NCI-H1048 (cell line): ENCODE results near the gene SEMA3E.
A peak's percentile ranks its signal among the peaks of the same experiment; 100 is the strongest.
"Not testable (repeated sequence)": the region's sequence is repeated elsewhere in the genome, so short reads cannot be mapped to it uniquely, and the experiment has no call there.

Experiments used
- DNase-seq: peaks from one replicate; lab custom pipeline; 2025; lab: John Stamatoyannopoulos, UW

The SEMA3E gene

GRCh38 chr7:83648464-83649241, at the start of gene SEMA3E:
Gene SEMA3E, minus strand, starts transcription at chr7:83649139.
- no peak for DNase-seq

DNA sequence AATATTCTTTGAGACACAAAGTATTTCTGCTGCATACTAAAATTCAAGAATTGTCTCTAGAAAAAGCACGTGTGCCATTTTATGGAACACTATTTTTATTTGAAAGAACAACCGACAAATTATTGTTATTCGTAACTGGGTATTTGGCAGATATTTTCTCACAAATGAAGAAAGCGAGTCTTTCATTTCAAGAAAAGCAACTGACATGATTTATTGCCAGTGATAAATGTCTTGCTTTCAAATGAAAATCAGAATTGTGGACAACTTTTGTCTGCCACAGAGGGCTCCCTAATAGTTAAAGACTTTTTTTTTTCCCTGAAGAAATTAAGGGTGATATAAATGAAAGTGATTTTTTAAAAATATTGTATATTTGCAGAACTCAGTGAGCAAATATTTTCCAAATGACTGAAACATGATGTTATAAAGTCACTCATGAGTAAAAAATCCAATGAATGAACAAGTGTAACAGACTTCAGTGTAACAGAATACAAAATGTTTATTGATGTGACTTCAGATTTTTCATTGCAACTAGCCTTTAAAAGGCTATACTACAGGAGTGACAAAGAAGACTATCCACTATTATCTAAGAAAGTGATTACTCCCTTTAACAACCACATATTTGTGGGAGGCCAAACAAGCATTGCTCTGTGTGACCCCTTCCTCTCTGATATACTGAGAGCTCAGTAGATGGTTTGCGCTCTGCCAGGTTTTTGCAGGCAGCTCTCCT, 49.0 kb upstream of the SEMA3E start:
- no peak for DNase-seq

DNA sequence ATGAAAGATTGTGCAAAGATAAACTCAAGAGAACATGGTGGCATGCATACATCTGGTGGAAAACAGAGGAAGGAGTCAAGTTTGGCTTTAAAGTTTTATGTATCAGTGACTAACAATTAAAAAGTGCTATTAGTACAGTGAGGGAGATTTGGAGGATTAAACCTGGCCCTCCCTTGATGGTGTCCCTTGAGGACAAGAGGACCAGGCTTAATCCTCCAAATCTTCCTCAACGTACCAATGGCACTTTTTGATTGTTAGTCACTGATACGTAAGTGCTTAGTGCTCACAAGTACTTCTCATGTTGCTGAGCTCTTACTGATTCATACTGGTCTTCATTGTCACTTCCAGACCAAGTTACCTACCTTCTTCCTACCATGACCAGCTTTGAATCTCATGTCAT, 47.2 kb upstream of the SEMA3E start:
- DNase-seq = no peak

GRCh38 chr7:83695128-83695960, 46.4 kb upstream of the SEMA3E start:
- no peak for DNase-seq

GRCh38 chr7:83693256-83693655, 44.3 kb upstream of the SEMA3E start:
- no peak for DNase-seq

DNA sequence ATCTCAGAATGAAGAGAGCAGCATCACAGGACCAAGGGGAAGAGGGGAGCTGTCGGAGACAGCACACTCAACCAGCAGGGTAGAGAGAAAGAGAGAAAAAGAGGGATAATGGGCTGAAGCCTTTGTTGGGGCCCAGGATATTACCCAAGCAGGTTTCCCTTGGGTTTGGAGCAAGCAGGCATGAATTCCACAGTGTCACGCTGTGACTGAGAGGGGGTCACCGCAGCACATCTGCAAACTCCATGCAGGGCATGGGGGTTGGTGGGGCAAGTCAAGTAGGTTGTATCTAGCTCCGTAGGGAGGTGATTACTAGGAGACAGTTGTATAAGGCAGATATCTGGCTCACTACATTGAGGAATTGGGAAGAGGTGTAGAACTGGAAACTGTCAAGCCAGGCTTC, 42.2 kb upstream of the SEMA3E start:
- no peak for DNase-seq

- no peak for DNase-seq
Observed at GRCh38 chr7:83689855-83690254, 40.9 kb upstream of the SEMA3E start.

GRCh38 chr7:83686416-83686815, 37.5 kb upstream of the SEMA3E start:
- no peak for DNase-seq

DNA sequence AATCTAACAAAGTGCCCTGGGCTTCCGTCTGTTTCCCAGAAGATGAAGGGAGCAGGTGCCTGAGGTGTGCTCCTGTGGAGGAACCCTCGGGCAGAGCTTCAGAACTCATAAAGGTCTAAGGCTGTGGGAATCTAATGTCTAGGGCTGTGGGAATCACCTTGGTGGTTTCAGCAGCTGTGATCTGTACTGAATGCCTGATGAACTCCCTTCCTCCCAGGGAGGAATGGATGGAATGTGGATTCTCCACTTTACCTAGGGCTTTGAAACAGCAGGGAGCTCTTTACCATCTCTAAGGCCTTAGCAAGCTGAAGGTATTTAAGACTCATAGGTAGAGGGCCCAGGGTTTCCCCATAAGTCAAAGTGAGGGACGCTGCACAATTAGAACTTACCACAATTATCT, 36.0 kb upstream of the SEMA3E start:
- no peak for DNase-seq

DNA sequence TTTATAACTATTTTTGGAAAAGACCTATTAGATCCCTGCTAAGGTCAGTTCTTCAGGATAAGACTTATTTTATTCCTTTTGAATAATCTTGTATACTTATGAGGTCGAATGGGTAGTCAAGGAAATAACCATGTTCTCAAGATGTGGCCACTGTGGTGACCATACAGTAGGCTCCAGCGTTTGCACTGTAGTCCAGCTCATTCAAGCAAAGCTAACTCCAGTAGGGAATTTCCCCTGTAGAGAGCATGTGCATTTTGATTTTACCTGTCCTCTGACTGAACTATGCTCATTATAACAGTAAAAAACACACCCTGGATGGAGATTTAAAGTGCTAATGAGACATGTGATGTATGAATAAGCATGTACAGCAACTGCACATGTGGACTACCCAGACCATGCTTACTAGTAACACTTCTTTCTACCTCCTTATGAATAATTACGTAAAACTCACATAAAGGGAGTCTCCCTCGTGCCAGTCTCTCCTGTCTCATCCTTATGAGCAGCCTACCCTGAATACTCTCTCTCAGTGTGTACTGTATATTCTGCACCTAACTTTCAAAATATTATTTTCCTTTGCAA, 32.4 kb upstream of the SEMA3E start:
- DNase-seq = no peak

- DNase-seq = no peak
Observed at GRCh38 chr7:83677180-83677866, 28.4 kb upstream of the SEMA3E start.

DNA sequence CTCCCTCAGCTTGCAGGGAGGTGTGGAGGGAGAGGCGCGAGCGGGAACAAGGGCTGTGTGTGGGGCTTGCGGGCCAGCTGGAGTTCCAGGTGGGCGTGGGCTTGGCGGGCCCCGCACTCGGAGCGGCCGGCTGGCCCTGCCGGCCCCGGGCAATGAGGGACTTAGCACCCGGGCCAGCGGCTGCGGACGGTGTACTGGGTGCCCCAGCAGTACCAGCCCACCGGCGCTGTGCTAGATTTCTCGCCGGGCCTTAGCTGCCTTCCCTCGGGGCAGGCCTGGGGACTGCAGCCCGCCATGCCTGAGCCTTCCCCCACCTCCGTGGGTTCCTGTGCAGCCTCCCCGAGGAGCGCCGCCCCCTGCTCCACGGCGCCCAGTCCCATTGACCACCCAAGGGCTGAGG, 24.4 kb upstream of the SEMA3E start:
- not testable (repeated sequence) for DNase-seq

DNA sequence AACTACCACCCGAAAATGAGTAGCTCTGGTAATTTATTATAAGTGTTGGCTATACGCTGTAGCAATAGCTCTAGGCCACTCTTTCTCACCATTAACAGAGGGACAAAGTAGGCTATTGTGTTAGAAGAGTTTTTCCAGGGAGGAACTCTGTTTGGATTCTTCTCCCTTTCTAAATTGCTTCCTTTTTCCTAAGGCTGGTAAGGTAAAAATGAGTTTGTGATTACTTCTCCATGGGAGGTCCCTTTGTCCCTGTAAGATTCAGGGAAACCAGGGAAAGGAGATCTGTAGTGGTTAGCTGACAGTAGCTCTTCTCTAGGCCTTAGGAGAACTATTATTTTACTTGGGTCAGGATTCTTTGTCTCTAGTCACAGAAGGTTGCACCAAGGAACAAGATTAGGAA, 23.2 kb upstream of the SEMA3E start:
- DNase-seq = peak; percentile 52

DNA sequence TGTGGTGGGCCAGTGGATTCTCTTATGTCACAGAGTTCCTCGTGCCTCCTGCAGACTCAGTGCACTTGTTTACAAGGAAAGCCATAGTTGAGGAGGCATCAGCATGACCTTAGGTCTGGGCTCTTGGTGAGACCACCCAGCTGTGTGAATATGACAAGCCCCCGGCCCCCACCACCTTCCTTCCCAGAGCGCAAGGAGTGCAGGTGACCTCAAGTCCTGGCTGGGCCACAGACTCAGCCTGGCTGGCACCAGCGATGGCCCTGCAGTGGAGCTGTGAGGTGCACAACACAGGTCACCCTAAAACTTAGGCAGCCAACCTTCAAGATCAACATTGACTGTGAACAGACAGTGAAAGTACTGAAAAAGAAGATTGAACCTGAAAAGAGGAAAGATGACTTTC, 14.2 kb upstream of the SEMA3E start:
- DNase-seq = no peak

- DNase-seq = no peak
Observed at GRCh38 chr7:83658126-83658525, 9.2 kb upstream of the SEMA3E start.

DNA sequence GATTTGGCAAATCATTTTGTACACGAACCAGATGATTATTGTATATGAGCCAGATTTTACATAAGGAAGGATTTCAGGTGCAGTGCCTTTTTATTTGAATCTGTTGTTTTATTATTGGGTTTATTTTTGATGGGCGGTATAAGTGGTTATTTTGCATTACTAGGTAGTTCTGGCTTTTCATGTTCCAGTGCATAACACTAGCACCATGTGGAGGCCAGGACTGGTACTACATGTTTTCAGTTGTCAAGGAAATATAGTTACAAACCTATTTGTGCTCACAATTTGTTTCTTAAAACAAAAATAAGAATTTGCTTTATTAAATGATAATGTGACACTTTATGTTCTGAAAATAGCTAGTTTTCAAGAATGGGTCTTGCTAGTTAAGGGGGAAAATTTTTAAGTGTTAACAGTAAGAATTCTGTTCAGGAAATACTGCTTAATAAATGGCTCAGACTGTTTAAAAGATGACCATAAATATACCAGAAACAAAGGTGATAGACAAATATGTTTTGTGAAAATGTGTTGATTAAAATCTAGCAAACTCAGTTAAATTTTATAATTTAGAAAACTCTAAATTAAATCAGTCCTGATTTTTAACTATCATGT, 7.1 kb upstream of the SEMA3E start:
- peak; percentile 45 for DNase-seq

DNA sequence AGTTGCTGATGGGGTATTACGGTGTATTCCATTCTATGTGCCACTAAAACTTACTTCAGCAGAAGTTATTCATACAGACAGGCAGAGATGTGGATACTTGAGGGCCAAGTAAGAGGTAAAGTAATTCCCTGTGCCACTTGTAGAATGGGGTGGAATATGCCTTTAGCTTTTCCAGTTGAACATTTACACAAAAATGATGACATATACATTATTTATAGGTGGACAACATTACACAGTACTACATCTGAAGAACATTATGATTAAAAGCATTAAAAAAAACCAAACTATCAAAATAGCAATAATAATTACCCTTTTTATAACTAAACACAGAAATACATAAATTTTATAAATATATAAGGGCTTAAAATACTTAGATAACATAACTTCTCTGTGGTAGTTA, 3.5 kb upstream of the SEMA3E start:
- DNase-seq = no peak

- DNase-seq = no peak
Observed at GRCh38 chr7:83649701-83650100, 762 bp upstream of the SEMA3E start.

DNA sequence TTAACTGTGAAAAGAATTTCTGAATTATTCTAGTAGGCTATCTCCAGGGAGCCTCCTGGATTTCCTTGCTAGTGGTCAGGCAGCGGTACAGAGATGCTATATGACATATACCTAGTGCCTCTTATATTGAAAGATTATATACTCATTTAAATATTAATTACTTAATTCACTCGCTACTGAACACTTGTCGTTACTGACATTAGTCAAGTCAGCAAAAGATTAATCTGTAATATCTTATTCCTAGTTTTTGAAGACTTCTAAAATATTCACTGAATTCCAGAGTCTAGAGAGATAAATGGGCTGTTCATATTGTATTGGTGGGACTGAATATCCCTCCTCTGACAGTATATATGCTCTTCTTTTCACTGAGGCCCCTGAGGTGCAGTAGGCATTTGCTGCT, 2.9 kb downstream of the SEMA3E start:
- DNase-seq = no peak

DNA sequence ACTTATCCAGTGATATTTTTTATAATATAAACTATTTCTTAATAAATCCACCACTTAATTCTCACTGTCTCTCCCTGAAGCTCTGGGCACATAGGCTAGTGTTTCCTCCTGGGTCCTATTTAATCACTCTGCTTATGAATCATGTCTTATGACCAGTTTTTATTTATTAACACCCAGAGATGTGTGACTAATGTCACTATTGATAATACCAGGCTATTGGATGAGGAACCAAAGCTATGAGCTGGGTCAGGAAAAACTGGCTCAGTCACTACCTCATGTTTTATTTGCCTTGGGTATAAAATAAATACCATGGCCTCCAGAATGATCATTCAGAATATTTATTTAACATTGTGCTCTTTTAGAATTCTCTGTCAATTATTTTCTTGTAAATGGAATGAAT, 5.2 kb downstream of the SEMA3E start:
- no peak for DNase-seq

DNA sequence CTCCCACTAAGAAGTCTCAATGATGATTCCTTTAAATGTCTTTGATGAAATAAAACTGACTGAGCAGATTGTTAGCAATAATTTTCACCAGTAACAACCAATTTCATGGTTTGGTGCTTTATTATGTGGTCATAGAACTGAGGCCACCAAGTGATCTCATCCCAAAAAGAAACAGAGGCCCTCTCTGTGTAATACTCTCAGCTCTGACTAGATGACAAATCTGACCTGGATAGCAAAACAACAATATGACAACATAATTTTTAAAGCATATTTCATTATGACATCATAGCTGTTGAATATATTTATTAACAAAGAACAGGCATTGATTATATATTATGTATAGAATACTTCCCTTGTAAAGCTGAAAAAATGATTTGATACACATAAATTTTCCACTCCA, 5.9 kb downstream of the SEMA3E start:
- DNase-seq = no peak
